HepG2 (cell line): Measurements from ENCODE around the gene PPFIA3. TPM values are rescaled to one million over a fixed set of nuclear protein-coding genes. Genes with fewer than 3 reads are reported as not detected.

ENCODE experiments used
- ATAC-seq: fragments of 200-7000 bp; cut with Tn5 transposase; 3 replicates; pipeline ENCODE4 v1.9.1; 2020; ENCODE audit warnings: mild to moderate bottlenecking, moderate library complexity
- BruUV-seq: library from RNA; stranded (reverse); fragments of 400-500 nt; replicated peaks from 2 replicates; lab custom pipeline; 2021; lab: Mats Ljungman, UMichigan
- CTCF ChIA-PET: fragments of 300-600 bp; formaldehyde crosslinking; extraction: SDS; loops from one replicate; lab custom pipeline; 2021; ENCODE audit warnings: low total read pairs, inconsistent platforms, low intra/inter-chr PET ratio; lab: Yijun Ruan, JAX
- POLR2A ChIA-PET: fragments of 350-600 bp; sonication (Branson Sonifier 250); formaldehyde crosslinking; loops from one replicate; lab custom pipeline; 2020; ENCODE audit warnings: antibody characterized with exemption, inconsistent platforms; lab: Yijun Ruan, JAX
- DNase-seq: peaks from one replicate; pipeline ENCODE4 v3.0.0-alpha.2; 2015; ENCODE audit warnings: low spot score
- FAIRE-seq: peaks from 3 replicates; lab custom pipeline; 2011; peaks lifted over from hg19 to GRCh38; lab: Jason Lieb, UNC
- H2AFZ ChIP-seq: one replicate; pipeline ENCODE4 v1.6.1; 2011; ENCODE audit warnings: low read length, inconsistent platforms
- H3K27ac ChIP-seq: fragments of 300-600 bp; 3 replicates; pipeline ENCODE4 v1.8.0; 2011; ENCODE audit warnings: mixed run types, mild to moderate bottlenecking, mixed read lengths, low read length, inconsistent platforms; ENCODE audit not compliant: insufficient read depth; ENCODE audit errors: extremely low read length
- H3K27me3 ChIP-seq, 2 experiments: fragments of 200-600 bp in 1 of 2; 2 replicates in 1 of 2; 3 replicates in 1 of 2; pipeline versions ENCODE4 v1.6.0 to v1.8.0; 2011; ENCODE audit warnings: low read length in 2 of 2, mild to moderate bottlenecking in 2 of 2, moderate library complexity in 2 of 2, inconsistent platforms in 1 of 2; ENCODE audit not compliant: insufficient read depth in 2 of 2, control insufficient read depth in 1 of 2
- H3K36me3 ChIP-seq, 2 experiments: fragments of 200-600 bp in 1 of 2; replicated peaks in 1 of 2; 2 replicates in 1 of 2; 3 replicates in 1 of 2; pipeline versions ENCODE4 v1.5.1 to v1.8.0; 2011; ENCODE audit warnings: low read length in 2 of 2, inconsistent platforms in 1 of 2; ENCODE audit not compliant: insufficient read depth in 2 of 2, control insufficient read depth in 1 of 2
- H3K4me1 ChIP-seq: 2 replicates; pipeline ENCODE4 v1.5.1; 2012; ENCODE audit warnings: low read length, inconsistent platforms; ENCODE audit not compliant: insufficient read depth
- H3K4me2 ChIP-seq: 2 replicates; pipeline ENCODE4 v1.6.0; 2011; ENCODE audit warnings: low read depth, low read length, inconsistent platforms
- H3K4me3 ChIP-seq, 3 experiments: fragments of 200-600 bp in 1 of 3; sonication (generic), shearing (Covaris generic) in 1 of 3; replicated peaks in 1 of 3; 2 replicates each; pipeline ENCODE4 v1.5.1; 2011 to 2016; ENCODE audit warnings: low read length in 3 of 3, inconsistent platforms in 2 of 3, low read depth in 2 of 3, mild to moderate bottlenecking in 2 of 3, control low read depth in 1 of 3, mixed read lengths in 1 of 3; ENCODE audit not compliant: insufficient read depth in 1 of 3
- H3K79me2 ChIP-seq: one replicate; pipeline ENCODE4 v1.6.1; 2011; ENCODE audit warnings: low read length, inconsistent platforms; ENCODE audit not compliant: insufficient read depth
- H3K9ac ChIP-seq: 2 replicates; pipeline ENCODE4 v1.6.0; 2011; ENCODE audit warnings: mild to moderate bottlenecking, low read depth, low read length, inconsistent platforms; ENCODE audit not compliant: insufficient read depth
- H3K9me3 ChIP-seq: 2 replicates; pipeline ENCODE4 v1.5.1; 2012; ENCODE audit warnings: mild to moderate bottlenecking, low read length
- H4K20me1 ChIP-seq: 2 replicates; pipeline ENCODE4 v1.6.0; 2011; ENCODE audit warnings: inconsistent platforms, mild to moderate bottlenecking, low read length, moderate library complexity; ENCODE audit not compliant: insufficient read depth
- EED ChIP-seq: sonication (generic); formaldehyde crosslinking; IDR thresholded peaks from 2 replicates; pipeline ENCODE4 v1.5.0; 2020; ENCODE audit warnings: mild to moderate bottlenecking, missing genetic modification reagents
- HNF4G ChIP-seq, 2 experiments: sonication (generic) in 1 of 2; formaldehyde crosslinking in 1 of 2; IDR thresholded peaks; 2 replicates each; pipeline versions ENCODE4 v1.4.0 to v1.6.1; 2011 to 2020; ENCODE audit warnings: borderline replicate concordance in 2 of 2, low read depth in 2 of 2, mild to moderate bottlenecking in 2 of 2, low read length in 1 of 2, missing genetic modification reagents in 1 of 2, moderate library complexity in 1 of 2
- PAX8 ChIP-seq: sonication (generic); formaldehyde crosslinking; IDR thresholded peaks from 2 replicates; pipeline ENCODE4 v1.8.0; 2022; ENCODE audit warnings: mild to moderate bottlenecking, missing genetic modification reagents, borderline replicate concordance
- PRPF4 ChIP-seq: fragments of 200-400 bp; formaldehyde crosslinking; IDR thresholded peaks from 2 replicates; pipeline ENCODE4 v1.6.1; 2016; ENCODE audit warnings: low read length, low read depth; ENCODE audit not compliant: poor library complexity, severe bottlenecking
- TCF12 ChIP-seq, 2 experiments: fragments of 450-650 bp in 1 of 2; sonication (generic) in 1 of 2; formaldehyde crosslinking in 1 of 2; IDR thresholded peaks; 2 replicates each; pipeline versions ENCODE4 v1.6.1 to v1.8.0; 2017 to 2022; ENCODE audit warnings: antibody characterized with exemption in 1 of 2, mild to moderate bottlenecking in 1 of 2, missing genetic modification reagents in 1 of 2, moderate library complexity in 1 of 2
- WIZ ChIP-seq: sonication (generic); formaldehyde crosslinking; IDR thresholded peaks from 2 replicates; pipeline ENCODE4 v1.5.1; 2020; ENCODE audit warnings: mild to moderate bottlenecking, missing genetic modification reagents
- ZBTB38 ChIP-seq: sonication (generic); formaldehyde crosslinking; IDR thresholded peaks from 2 replicates; pipeline ENCODE4 v1.5.1; 2020; ENCODE audit warnings: mild to moderate bottlenecking, missing genetic modification reagents
- ZBTB42 ChIP-seq: sonication (generic); formaldehyde crosslinking; IDR thresholded peaks from 2 replicates; pipeline ENCODE4 v1.5.0; 2020; ENCODE audit warnings: mild to moderate bottlenecking, missing genetic modification reagents
- ZNF235 ChIP-seq: sonication (generic); formaldehyde crosslinking; IDR thresholded peaks from 2 replicates; pipeline ENCODE4 v1.8.1; 2023; ENCODE audit warnings: mild to moderate bottlenecking, missing genetic modification reagents, borderline replicate concordance
- ZNF333 ChIP-seq: sonication (generic); formaldehyde crosslinking; IDR thresholded peaks from 2 replicates; pipeline ENCODE4 v1.4.0; 2020; ENCODE audit warnings: mild to moderate bottlenecking, missing genetic modification reagents, borderline replicate concordance
- ZNF567 ChIP-seq: sonication (generic); formaldehyde crosslinking; IDR thresholded peaks from 2 replicates; pipeline ENCODE4 v1.8.1; 2023; ENCODE audit warnings: mild to moderate bottlenecking, missing genetic modification reagents, borderline replicate concordance
- ZNF878 ChIP-seq: sonication (generic); formaldehyde crosslinking; IDR thresholded peaks from 2 replicates; pipeline ENCODE4 v1.8.1; 2023; ENCODE audit warnings: mild to moderate bottlenecking, missing genetic modification reagents, moderate library complexity
- WGBS: methylation state at CpG from one replicate; pipeline ENCODE4 v1.1.6; 2017; ENCODE audit warnings: low lambda C conversion rate; 5-methylcytosine and 5-hydroxymethylcytosine counted together
- in situ Hi-C: cut with HindIII; loops from 2 replicates; pipeline ENCODE4 v1.10.0; 2017; ENCODE audit warnings: low pct_unique_long_range_greater_than_20kb; ENCODE audit not compliant: extremely low pct_ligation_motif_present
- intact Hi-C: fragments of 100-400 bp; cut with micrococcal nuclease; formaldehyde crosslinking; loops from one replicate; pipeline ENCODE4 v1.10.0; 2022; ENCODE audit not compliant: unreplicated experiment
- polyA plus RNA-seq, 8 experiments: library from polyadenylated mRNA; depleted of rRNA in 3 of 8; stranded (reverse) in 7 of 8; unstranded in 1 of 8; fragments of >200 nt; fragmentation: Illumina TruSeq in 4 of 8; extraction: Trizol in 4 of 8; gene quantifications; 2 replicates each; pipeline versions ENCODE4 v1.2.1 to v1.2.3, GENCODE V29; 2011 to 2016; ENCODE audit warnings: low read depth in 4 of 8, missing spikeins in 1 of 8, mixed read lengths in 1 of 8; ENCODE audit not compliant: insufficient read depth in 1 of 8
- total RNA-seq, 5 experiments: library from RNA; depleted of rRNA; stranded (reverse); fragments of >200 nt; fragmentation: Illumina TruSeq; extraction: Trizol; gene quantifications; 2 replicates each; pipeline ENCODE4 v1.2.3, GENCODE V29; 2016; ENCODE audit warnings: low read depth in 1 of 5
- TF ChIP-seq, protein P1 (sequence below): sonication (generic); formaldehyde crosslinking; IDR thresholded peaks from 2 replicates; pipeline ENCODE4 v1.4.0; 2020; ENCODE audit warnings: missing genetic modification reagents
- TF ChIP-seq, protein P2 (sequence below): sonication (generic); formaldehyde crosslinking; IDR thresholded peaks from 2 replicates; pipeline ENCODE4 v1.4.0; 2020; ENCODE audit warnings: missing genetic modification reagents
- TF ChIP-seq, protein P3 (sequence below): sonication (generic); formaldehyde crosslinking; IDR thresholded peaks from 2 replicates; pipeline ENCODE4 v1.4.0; 2020; ENCODE audit warnings: missing genetic modification reagents

PPFIA3 gene
- total and polyA plus RNA-seq, 2 of the 13 experiments (the other 11 are each of a cell fraction or from before 2014, with no cell fraction given): 6.7 to 8.6 TPM

DNA sequence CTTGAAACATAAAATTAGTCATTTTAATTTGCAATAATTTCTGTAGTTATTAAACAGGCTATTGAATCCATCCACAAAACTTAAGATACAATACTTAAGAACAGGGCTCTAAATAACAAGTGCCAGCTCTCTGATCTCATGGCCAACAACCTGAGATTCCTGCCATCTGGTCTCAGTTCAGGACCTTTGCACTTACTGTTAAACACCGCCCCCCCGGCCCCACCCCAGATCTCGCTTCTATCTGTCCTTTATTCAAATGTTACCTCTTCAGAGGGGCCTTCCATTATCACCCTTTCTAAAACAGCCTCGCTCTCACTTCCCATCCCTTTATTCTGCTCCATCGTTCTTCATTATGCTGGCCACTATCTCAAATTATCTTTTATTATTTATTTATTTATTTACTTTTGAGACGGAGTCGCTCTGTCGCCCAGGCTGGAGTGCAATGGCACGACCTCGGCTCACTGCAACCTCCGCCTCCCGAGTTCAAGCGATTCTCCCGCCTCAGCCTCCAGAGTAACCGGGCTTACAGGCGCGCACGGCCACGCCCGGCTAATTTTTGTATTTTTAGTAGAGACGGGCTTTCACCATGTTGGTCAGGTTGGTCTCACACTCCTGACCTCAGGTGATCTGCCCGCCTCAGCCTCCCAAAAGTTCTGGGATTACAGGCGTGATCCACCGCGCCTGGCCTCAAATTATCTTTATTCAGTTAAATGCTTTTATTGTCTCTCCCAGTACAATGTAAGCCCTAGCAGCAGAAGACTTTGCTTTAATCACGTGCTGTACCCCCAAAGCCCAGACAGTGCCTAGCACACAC lies 34.9 kb upstream of the PPFIA3 start:
- no TSS peak for BruUV-seq
- H2AFZ ChIP-seq: peak overlapping the region; percentile 24
- POLR2A ChIA-PET: no interaction called here
- CTCF ChIA-PET: no interaction called here
- DNase-seq (no peak), ATAC-seq (peak; percentile 8; the same call in 2 of the 3 replicates), FAIRE-seq (no peak)
- H3K79me2 ChIP-seq: peaks cover 38% of the 10 kb centered on the region
- H3K4me1 ChIP-seq: peaks cover 53% of the 10 kb centered on the region
- peaks cover 10 to 14% of the 10 kb centered on the region in 2 experiments for H3K36me3 ChIP-seq
- peak overlapping the region; percentile 25 to 91 (median 45); a peak in 5 of 6 replicates for H3K4me3 ChIP-seq
- no peaks in the 10 kb centered on the region; a peak in 1 of 5 replicates for H3K27me3 ChIP-seq
- in situ Hi-C loops: no loop called here
- H3K4me2 ChIP-seq: peak overlapping the region; percentile 79
- peak overlapping the region; percentile 99 for H3K9ac ChIP-seq
- peak overlapping the region; percentile 94 for H3K27ac ChIP-seq
- peaks cover 33% of the 10 kb centered on the region for H4K20me1 ChIP-seq
- intact Hi-C loops: no loop called here
- no peaks in the 10 kb centered on the region; the same call in 1 of the 2 replicates for H3K9me3 ChIP-seq
- WGBS: 57% methylated on average over 26 of the region's 26 CpGs
- TF ChIP-seq, protein P1, sequence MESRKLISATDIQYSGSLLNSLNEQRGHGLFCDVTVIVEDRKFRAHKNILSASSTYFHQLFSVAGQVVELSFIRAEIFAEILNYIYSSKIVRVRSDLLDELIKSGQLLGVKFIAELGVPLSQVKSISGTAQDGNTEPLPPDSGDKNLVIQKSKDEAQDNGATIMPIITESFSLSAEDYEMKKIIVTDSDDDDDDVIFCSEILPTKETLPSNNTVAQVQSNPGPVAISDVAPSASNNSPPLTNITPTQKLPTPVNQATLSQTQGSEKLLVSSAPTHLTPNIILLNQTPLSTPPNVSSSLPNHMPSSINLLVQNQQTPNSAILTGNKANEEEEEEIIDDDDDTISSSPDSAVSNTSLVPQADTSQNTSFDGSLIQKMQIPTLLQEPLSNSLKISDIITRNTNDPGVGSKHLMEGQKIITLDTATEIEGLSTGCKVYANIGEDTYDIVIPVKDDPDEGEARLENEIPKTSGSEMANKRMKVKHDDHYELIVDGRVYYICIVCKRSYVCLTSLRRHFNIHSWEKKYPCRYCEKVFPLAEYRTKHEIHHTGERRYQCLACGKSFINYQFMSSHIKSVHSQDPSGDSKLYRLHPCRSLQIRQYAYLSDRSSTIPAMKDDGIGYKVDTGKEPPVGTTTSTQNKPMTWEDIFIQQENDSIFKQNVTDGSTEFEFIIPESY (CRISPR knock-in tag): 0 out of 2 replicates have a peak, but pooled peaks have one; percentile 17
- TF ChIP-seq WIZ (CRISPR knock-in tag) (no peak), HNF4G (IDR thresholded peaks at IDR 0.05; ENCODE audit: borderline replicate concordance, low read depth, low read length) (peak; percentile 18; the same call in 1 of the 2 replicates), HNF4G (CRISPR knock-in tag; IDR thresholded peaks at IDR 0.05; ENCODE audit: borderline replicate concordance, low read depth) (no peak), ZNF567 (0 out of 2 replicates have a peak, but pooled peaks have one; percentile 22), ZBTB42 (CRISPR knock-in tag) (0 out of 2 replicates have a peak, but pooled peaks have one; percentile 18), ZNF235 (CRISPR knock-in tag) (0 out of 2 replicates have a peak, but pooled peaks have one; percentile 62), PRPF4 (peak; percentile 90), PAX8 (CRISPR knock-in tag) (no peak), ZNF333 (CRISPR knock-in tag) (0 out of 2 replicates have a peak, but pooled peaks have one; percentile 34), EED (CRISPR knock-in tag) (0 out of 2 replicates have a peak, but pooled peaks have one; percentile 19), ZBTB38 (peak; percentile 91), TCF12 (IDR thresholded peaks at IDR 0.05) (no peak), TCF12 (CRISPR knock-in tag; IDR thresholded peaks at IDR 0.05) (0 out of 2 replicates have a peak, but pooled peaks have one; percentile 18), ZNF878 (CRISPR knock-in tag) (0 out of 2 replicates have a peak, but pooled peaks have one; percentile 44)
- TF ChIP-seq, protein P2, sequence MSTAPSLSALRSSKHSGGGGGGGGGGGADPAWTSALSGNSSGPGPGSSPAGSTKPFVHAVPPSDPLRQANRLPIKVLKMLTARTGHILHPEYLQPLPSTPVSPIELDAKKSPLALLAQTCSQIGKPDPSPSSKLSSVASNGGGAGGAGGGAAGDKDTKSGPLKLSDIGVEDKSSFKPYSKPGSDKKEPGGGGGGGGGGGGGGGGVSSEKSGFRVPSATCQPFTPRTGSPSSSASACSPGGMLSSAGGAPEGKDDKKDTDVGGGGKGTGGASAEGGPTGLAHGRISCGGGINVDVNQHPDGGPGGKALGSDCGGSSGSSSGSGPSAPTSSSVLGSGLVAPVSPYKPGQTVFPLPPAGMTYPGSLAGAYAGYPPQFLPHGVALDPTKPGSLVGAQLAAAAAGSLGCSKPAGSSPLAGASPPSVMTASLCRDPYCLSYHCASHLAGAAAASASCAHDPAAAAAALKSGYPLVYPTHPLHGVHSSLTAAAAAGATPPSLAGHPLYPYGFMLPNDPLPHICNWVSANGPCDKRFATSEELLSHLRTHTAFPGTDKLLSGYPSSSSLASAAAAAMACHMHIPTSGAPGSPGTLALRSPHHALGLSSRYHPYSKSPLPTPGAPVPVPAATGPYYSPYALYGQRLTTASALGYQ: no peak
- TF ChIP-seq, protein P3, sequence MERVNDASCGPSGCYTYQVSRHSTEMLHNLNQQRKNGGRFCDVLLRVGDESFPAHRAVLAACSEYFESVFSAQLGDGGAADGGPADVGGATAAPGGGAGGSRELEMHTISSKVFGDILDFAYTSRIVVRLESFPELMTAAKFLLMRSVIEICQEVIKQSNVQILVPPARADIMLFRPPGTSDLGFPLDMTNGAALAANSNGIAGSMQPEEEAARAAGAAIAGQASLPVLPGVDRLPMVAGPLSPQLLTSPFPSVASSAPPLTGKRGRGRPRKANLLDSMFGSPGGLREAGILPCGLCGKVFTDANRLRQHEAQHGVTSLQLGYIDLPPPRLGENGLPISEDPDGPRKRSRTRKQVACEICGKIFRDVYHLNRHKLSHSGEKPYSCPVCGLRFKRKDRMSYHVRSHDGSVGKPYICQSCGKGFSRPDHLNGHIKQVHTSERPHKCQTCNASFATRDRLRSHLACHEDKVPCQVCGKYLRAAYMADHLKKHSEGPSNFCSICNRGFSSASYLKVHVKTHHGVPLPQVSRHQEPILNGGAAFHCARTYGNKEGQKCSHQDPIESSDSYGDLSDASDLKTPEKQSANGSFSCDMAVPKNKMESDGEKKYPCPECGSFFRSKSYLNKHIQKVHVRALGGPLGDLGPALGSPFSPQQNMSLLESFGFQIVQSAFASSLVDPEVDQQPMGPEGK: 0 out of 2 replicates have a peak, but pooled peaks have one; percentile 12
